ENCODE results near the gene SMIM5. TPM values are rescaled to one million over a fixed set of nuclear protein-coding genes. Genes with fewer than 3 reads are reported as not detected.
"Not testable (repeated sequence)": the region's sequence is repeated elsewhere in the genome, so short reads cannot be mapped to it uniquely, and the experiment has no call there.

SMIM5 gene
- total RNA-seq, 1 donor from 2014 or later, result not detected

DNA sequence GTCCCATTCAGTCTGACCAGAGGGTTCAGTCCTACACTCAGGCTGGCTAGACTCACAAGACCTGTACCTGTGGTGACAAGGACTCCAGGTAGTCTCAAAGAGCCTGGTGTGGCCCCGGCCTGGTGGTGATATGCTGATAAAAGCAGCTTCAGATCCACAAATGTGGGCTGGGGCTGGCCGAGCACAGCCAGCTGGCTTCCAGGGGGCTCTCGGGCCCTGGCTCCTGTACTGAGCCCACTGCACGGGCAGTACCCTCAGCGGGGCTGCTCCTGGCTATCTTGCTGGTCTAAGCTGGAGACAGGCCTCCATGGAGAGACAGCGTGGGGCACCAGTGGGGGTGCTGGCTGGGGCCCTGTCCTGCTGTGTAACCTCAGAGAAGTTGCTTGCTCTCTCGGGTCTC is 4.3 kb downstream of the SMIM5 start:
- no peaks in the 10 kb centered on the region for H3K79me2 ChIP-seq (ENCODE audit: low read depth)
- no peaks in the 10 kb centered on the region for H3K36me3 ChIP-seq
- no peak overlapping the region for H3K4me3 ChIP-seq
- no peak for DNase-seq (ENCODE audit: low spot score)
- Mint-ChIP-seq H3K27me3 (ENCODE audit: insufficient read depth, low read depth) (peaks cover 14% of the 10 kb centered on the region), H3K9me3 (no peaks in the 10 kb centered on the region), H3K4me1 (peaks cover 34% of the 10 kb centered on the region), H3K36me3 (no peaks in the 10 kb centered on the region), H3K27ac (no peak overlapping the region), H3K4me3 (no peak overlapping the region)
- peaks cover 22% of the 10 kb centered on the region for H3F3A ChIP-seq (ENCODE audit: low read depth)
- TF ChIP-seq, protein P1, sequence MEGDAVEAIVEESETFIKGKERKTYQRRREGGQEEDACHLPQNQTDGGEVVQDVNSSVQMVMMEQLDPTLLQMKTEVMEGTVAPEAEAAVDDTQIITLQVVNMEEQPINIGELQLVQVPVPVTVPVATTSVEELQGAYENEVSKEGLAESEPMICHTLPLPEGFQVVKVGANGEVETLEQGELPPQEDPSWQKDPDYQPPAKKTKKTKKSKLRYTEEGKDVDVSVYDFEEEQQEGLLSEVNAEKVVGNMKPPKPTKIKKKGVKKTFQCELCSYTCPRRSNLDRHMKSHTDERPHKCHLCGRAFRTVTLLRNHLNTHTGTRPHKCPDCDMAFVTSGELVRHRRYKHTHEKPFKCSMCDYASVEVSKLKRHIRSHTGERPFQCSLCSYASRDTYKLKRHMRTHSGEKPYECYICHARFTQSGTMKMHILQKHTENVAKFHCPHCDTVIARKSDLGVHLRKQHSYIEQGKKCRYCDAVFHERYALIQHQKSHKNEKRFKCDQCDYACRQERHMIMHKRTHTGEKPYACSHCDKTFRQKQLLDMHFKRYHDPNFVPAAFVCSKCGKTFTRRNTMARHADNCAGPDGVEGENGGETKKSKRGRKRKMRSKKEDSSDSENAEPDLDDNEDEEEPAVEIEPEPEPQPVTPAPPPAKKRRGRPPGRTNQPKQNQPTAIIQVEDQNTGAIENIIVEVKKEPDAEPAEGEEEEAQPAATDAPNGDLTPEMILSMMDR (IDR thresholded peaks at IDR 0.05), result no peak
- TF ChIP-seq EZH2 (IDR thresholded peaks at IDR 0.05) (no peak), EZH2phosphoT487 (IDR thresholded peaks at IDR 0.05) (no peak)
- H3K4me1 ChIP-seq, result peaks cover 25% of the 10 kb centered on the region
- no peak overlapping the region for H3K27ac ChIP-seq
- H4K20me1 ChIP-seq (ENCODE audit: low read depth), result peaks cover 51% of the 10 kb centered on the region
- no peaks in the 10 kb centered on the region for H3K27me3 ChIP-seq
- no peak overlapping the region for H3K9ac ChIP-seq
- H3K4me2 ChIP-seq, result no peak overlapping the region
- H3K9me3 ChIP-seq (ENCODE audit: low read depth), result no peaks in the 10 kb centered on the region
- no peak overlapping the region for H2AFZ ChIP-seq (replicated peaks)

DNA sequence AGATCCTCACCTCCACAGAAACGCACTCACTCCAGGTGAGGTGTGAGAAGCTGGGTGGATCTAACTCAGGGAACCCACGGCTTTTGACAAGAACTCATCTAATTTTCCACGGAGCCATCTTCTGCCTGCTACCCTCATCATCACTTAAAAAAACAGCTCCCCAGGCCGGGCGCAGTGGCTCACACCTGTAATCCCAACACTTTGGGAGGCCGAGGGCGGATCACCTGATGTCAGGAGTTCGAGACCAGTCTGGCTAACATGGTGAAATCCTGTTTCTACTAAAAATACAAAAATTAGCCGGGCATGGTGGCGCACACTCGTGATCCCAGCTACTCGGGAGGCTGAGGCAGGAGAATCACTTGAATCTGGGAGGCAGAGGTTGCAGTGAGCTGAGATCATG is 4.8 kb downstream of the SMIM5 start:
- H3K79me2 ChIP-seq (ENCODE audit: low read depth); H3K4me3 Mint-ChIP-seq; H3K9ac ChIP-seq; H3K36me3 ChIP-seq; H2AFZ ChIP-seq (replicated peaks); H3K4me2 ChIP-seq; H3K36me3 Mint-ChIP-seq; H3K9me3 ChIP-seq (ENCODE audit: low read depth); DNase-seq (ENCODE audit: low spot score); H3K27me3 ChIP-seq; H3K9me3 Mint-ChIP-seq; H3K27ac ChIP-seq; H3K27ac Mint-ChIP-seq; H3K4me3 ChIP-seq: not testable (repeated sequence)
- Histone ChIP-seq H3K4me1 (peaks cover 24% of the 10 kb centered on the region), H4K20me1 (ENCODE audit: low read depth) (peaks cover 50% of the 10 kb centered on the region), H3F3A (ENCODE audit: low read depth) (peaks cover 21% of the 10 kb centered on the region)
- Mint-ChIP-seq H3K4me1 (peaks cover 31% of the 10 kb centered on the region), H3K27me3 (ENCODE audit: insufficient read depth, low read depth) (peaks cover 14% of the 10 kb centered on the region)

DNA sequence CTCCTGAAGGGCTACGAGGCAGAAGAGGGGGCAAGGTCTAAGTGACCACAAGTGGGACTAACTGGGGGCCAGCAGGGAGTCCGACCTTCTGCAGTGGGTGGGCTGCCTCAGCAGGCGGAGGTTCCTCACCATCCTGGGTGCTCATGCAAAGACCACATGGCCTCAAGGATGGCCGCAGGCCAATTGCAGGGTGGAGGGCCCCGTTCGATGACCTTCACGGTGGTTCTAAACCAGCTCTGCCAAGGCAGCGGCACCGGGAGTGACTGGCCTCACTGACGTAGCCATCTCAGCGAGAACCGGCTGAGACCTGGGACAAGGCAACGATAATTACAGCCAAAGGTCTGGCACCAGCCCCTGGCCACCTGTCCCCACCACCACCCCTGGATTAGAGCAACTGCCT is 5.7 kb downstream of the SMIM5 start:
- peaks cover 10% of the 10 kb centered on the region for H3K27me3 Mint-ChIP-seq (ENCODE audit: insufficient read depth, low read depth)
- peaks cover 47% of the 10 kb centered on the region for H4K20me1 ChIP-seq (ENCODE audit: low read depth)
- H3K4me3 Mint-ChIP-seq, result no peak overlapping the region
- H2AFZ ChIP-seq (replicated peaks), result no peak overlapping the region
- TF ChIP-seq EZH2phosphoT487 (IDR thresholded peaks at IDR 0.05) (no peak), EZH2 (IDR thresholded peaks at IDR 0.05) (no peak)
- TF ChIP-seq, protein P1 (IDR thresholded peaks at IDR 0.05), result no peak
- no peak overlapping the region for H3K9ac ChIP-seq
- no peaks in the 10 kb centered on the region for H3K27me3 ChIP-seq
- peaks cover 17% of the 10 kb centered on the region for H3K4me1 ChIP-seq
- H3K4me3 ChIP-seq, result no peak overlapping the region
- H3K27ac Mint-ChIP-seq, result no peak overlapping the region
- no peak overlapping the region for H3K4me2 ChIP-seq
- H3K4me1 Mint-ChIP-seq, result peaks cover 23% of the 10 kb centered on the region
- H3K36me3 ChIP-seq, result no peaks in the 10 kb centered on the region
- H3K9me3 ChIP-seq (ENCODE audit: low read depth), result no peaks in the 10 kb centered on the region
- no peaks in the 10 kb centered on the region for H3K36me3 Mint-ChIP-seq
- no peaks in the 10 kb centered on the region for H3K9me3 Mint-ChIP-seq
- peaks cover 15% of the 10 kb centered on the region for H3F3A ChIP-seq (ENCODE audit: low read depth)
- no peak overlapping the region for H3K27ac ChIP-seq
- no peak for DNase-seq (ENCODE audit: low spot score)
- no peaks in the 10 kb centered on the region for H3K79me2 ChIP-seq (ENCODE audit: low read depth)

GRCh38 chr17:75639327-75639726 is 6.1 kb downstream of the SMIM5 start:
- Histone ChIP-seq H3K4me2 (no peak overlapping the region), H4K20me1 (ENCODE audit: low read depth) (peaks cover 43% of the 10 kb centered on the region), H3K27me3 (no peaks in the 10 kb centered on the region), H3K36me3 (no peaks in the 10 kb centered on the region), H3K4me3 (no peak overlapping the region), H3K9ac (no peak overlapping the region), H3K4me1 (peaks cover 13% of the 10 kb centered on the region), H3F3A (ENCODE audit: low read depth) (peaks cover 10% of the 10 kb centered on the region), H3K9me3 (ENCODE audit: low read depth) (no peaks in the 10 kb centered on the region), H3K79me2 (ENCODE audit: low read depth) (no peaks in the 10 kb centered on the region), H3K27ac (no peak overlapping the region), H2AFZ (replicated peaks) (no peak overlapping the region)
- H3K9me3 Mint-ChIP-seq, result no peaks in the 10 kb centered on the region
- H3K27ac Mint-ChIP-seq, result no peak overlapping the region
- no peak overlapping the region for H3K4me3 Mint-ChIP-seq
- no peaks in the 10 kb centered on the region for H3K36me3 Mint-ChIP-seq
- DNase-seq (ENCODE audit: low spot score), result no peak
- H3K4me1 Mint-ChIP-seq, result peaks cover 18% of the 10 kb centered on the region
- no peak for TF ChIP-seq EZH2phosphoT487 (IDR thresholded peaks at IDR 0.05)
- H3K27me3 Mint-ChIP-seq (ENCODE audit: insufficient read depth, low read depth), result peaks cover 10% of the 10 kb centered on the region

Measured in neural progenitor cell (in vitro differentiated cells).